Stimulated activated CD4-positive, alpha-beta T cell treated with anti-CD3 and anti-CD28 coated beads, Interleukin-4, amount 100 ng/mL, for 24 hours (primary cell): ENCODE measurements around the gene RFXAP.

Source experiments
- DNase-seq: peaks from one replicate; pipeline ENCODE4 v3.0.0-alpha.2; 2020

The RFXAP gene

DNA sequence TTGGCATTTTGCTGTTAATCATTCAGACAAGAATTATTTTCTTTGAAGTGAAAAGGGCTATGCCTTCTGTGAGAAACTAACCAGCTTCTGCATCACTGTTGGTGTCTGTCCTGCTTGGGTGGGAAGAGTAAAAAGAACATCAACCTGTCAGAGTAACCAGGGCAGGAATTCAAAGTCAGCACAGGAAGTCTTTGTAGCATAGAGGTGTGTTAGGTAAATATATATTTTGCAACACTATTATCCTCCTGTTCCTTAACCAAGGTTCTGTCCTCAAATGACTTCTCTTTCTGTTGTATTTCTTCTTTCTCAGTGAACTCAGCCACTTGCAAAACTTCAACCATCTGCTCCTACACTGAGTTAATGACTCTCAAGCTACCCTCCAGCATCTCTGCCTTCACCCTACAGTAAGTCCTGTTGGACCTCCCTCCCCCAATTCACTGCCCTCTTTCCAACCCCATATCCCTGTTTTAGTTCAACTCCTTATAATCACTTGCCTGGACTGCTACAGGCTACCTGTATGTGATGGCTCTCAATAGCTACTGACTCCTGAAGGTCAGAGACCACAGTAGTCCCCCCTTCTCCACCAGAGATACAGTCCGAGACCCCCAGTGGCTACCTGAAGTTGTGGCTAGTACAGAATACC lies 51.1 kb downstream of the RFXAP start:
- no peak for DNase-seq

GRCh38 chr13:36872621-36873020 lies 53.6 kb downstream of the RFXAP start:
- no peak for DNase-seq

DNA sequence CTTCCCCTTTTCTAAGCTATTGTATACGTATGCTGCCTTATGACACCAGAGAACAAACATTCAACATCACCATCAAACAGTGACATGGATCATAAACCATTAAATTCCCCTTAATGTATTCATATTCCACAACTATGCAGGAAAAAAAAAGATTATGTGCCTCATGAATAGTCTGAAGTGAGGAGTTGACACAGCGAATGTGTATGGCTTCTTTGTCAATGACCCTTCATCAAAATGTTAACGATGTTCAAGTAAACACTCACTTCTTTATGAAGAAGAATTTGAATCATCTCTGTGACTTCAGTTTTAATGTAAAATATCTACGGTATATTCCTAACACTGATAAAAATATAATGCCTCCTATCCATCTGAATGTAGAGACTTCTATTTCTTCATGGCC lies 56.4 kb downstream of the RFXAP start:
- DNase-seq, result no peak

- no peak for DNase-seq
Measured at GRCh38 chr13:36875961-36876360, 56.9 kb downstream of the RFXAP start.
